SK-N-SH (cell line): ENCODE measurements around the gene PTPRB. TPM values are rescaled to one million over a fixed set of nuclear protein-coding genes. Genes with fewer than 3 reads are reported as not detected.

Experiments used
- CTCF ChIA-PET: fragments of 300-600, 350-600 bp; formaldehyde crosslinking; extraction: SDS; loops from one replicate; lab custom pipeline; 2021; lab: Yijun Ruan, JAX
- POLR2A ChIA-PET: fragments of 350-600 bp; sonication (Branson Sonifier 250); formaldehyde crosslinking; extraction: SDS; loops from one replicate; lab custom pipeline; 2020; ENCODE audit warnings: antibody characterized with exemption, inconsistent platforms; lab: Yijun Ruan, JAX
- DNase-seq: peaks from one replicate; pipeline ENCODE4 v3.0.0; 2012
- H2AFZ ChIP-seq: fragments of 200-600 bp; sonication (generic); 2 replicates; pipeline ENCODE4 v1.8.1; 2016; ENCODE audit warnings: antibody characterized with exemption, mild to moderate bottlenecking, low read depth
- H3F3A ChIP-seq: fragments of 200-600 bp; sonication (generic); replicated peaks from 2 replicates; pipeline ENCODE3; 2016; ENCODE audit warnings: antibody characterized with exemption, mild to moderate bottlenecking; ENCODE audit not compliant: insufficient read depth
- H3K27ac ChIP-seq, 2 experiments: fragments of 200-500 bp in 1 of 2; fragments of 200-600 bp in 1 of 2; sonication (Bioruptor generic) in 1 of 2; sonication (generic), shearing (Covaris generic) in 1 of 2; 2 replicates each; pipeline versions ENCODE4 v1.5.1 to v1.6.1; 2014 to 2016; ENCODE audit warnings: low read depth in 2 of 2, inconsistent platforms in 1 of 2, low read length in 1 of 2, mild to moderate bottlenecking in 1 of 2, mixed read lengths in 1 of 2
- H3K27me3 ChIP-seq: fragments of 200-600 bp; sonication (generic), shearing (Covaris generic); 2 replicates; pipeline ENCODE4 v1.6.1; 2016; ENCODE audit warnings: mixed run types; ENCODE audit not compliant: insufficient read depth
- H3K36me3 ChIP-seq, 2 experiments: fragments of 200-500 bp in 1 of 2; fragments of 200-600 bp in 1 of 2; sonication (Bioruptor generic) in 1 of 2; sonication (generic) in 1 of 2; replicated peaks in 1 of 2; 2 replicates each; pipeline versions ENCODE3 to v1.5.1; 2014 to 2016; ENCODE audit warnings: low read length in 1 of 2, mild to moderate bottlenecking in 1 of 2; ENCODE audit not compliant: insufficient read depth in 2 of 2, control insufficient read depth in 1 of 2
- H3K4me1 ChIP-seq, 2 experiments: fragments of 200-500 bp in 1 of 2; fragments of 200-600 bp in 1 of 2; sonication (Bioruptor generic) in 1 of 2; sonication (generic), shearing (Covaris generic) in 1 of 2; 2 replicates each; pipeline versions ENCODE4 v1.5.1 to v1.6.1; 2014 to 2016; ENCODE audit warnings: low read depth in 1 of 2, low read length in 1 of 2, mixed run types in 1 of 2; ENCODE audit not compliant: insufficient read depth in 2 of 2, control insufficient read depth in 1 of 2
- H3K4me2 ChIP-seq: fragments of 200-600 bp; sonication (generic), shearing (Covaris generic); 2 replicates; pipeline ENCODE4 v1.6.1; 2017; ENCODE audit warnings: mixed run types
- H3K4me3 ChIP-seq, 2 experiments: fragments of 200-500 bp in 1 of 2; fragments of 200-600 bp in 1 of 2; sonication (Bioruptor generic) in 1 of 2; sonication (generic), shearing (Covaris generic) in 1 of 2; 2 replicates each; pipeline versions ENCODE4 v1.5.1 to v1.8.1; 2014 to 2016; ENCODE audit warnings: low read depth in 2 of 2, inconsistent platforms in 1 of 2, low read length in 1 of 2, mild to moderate bottlenecking in 1 of 2, mixed read lengths in 1 of 2, moderate library complexity in 1 of 2
- H3K79me2 ChIP-seq: fragments of 200-600 bp; sonication (generic); 2 replicates; pipeline ENCODE4 v1.8.1; 2017; ENCODE audit warnings: mild to moderate bottlenecking; ENCODE audit not compliant: insufficient read depth
- H3K9ac ChIP-seq: fragments of 200-600 bp; sonication (generic); 2 replicates; pipeline ENCODE4 v1.6.1; 2017; ENCODE audit warnings: mixed run types
- H3K9me2 ChIP-seq: fragments of 200-600 bp; sonication (generic); 2 replicates; pipeline ENCODE4 v1.6.1; 2017; ENCODE audit warnings: mixed run types
- H3K9me3 ChIP-seq: fragments of 200-600 bp; sonication (generic); 2 replicates; pipeline ENCODE4 v1.6.1; 2017; ENCODE audit warnings: mixed run types, mild to moderate bottlenecking, moderate library complexity
- H4K20me1 ChIP-seq: fragments of 200-600 bp; sonication (generic); 2 replicates; pipeline ENCODE4 v1.6.1; 2017; ENCODE audit warnings: mild to moderate bottlenecking, mixed run types; ENCODE audit not compliant: insufficient read depth
- CHD2 ChIP-seq: fragments of 150-350 bp; IDR thresholded peaks from 2 replicates; pipeline ENCODE4 v1.6.1; 2018; ENCODE audit warnings: low read length; ENCODE audit not compliant: partially characterized antibody
- ELF1 ChIP-seq: IDR thresholded peaks from 2 replicates; pipeline ENCODE4 v1.4.0; 2012
- FOXJ3 ChIP-seq: sonication (generic); formaldehyde crosslinking; IDR thresholded peaks from 2 replicates; pipeline ENCODE4 v1.5.1; 2020; ENCODE audit warnings: mild to moderate bottlenecking, missing genetic modification reagents
- IRF3 ChIP-seq: fragments of 150-350 bp; IDR thresholded peaks from 2 replicates; pipeline ENCODE4 v1.6.1; 2016; ENCODE audit warnings: mild to moderate bottlenecking, low read depth, low read length
- JUND ChIP-seq: IDR thresholded peaks from 2 replicates; pipeline ENCODE4 v1.4.0; 2012
- MAX ChIP-seq: IDR thresholded peaks from 2 replicates; pipeline ENCODE4 v1.4.0; 2012; ENCODE audit warnings: low read depth
- MXI1 ChIP-seq: IDR thresholded peaks from 2 replicates; pipeline ENCODE4 v1.6.1; 2012; ENCODE audit warnings: mild to moderate bottlenecking, low read depth, low read length, improper control_type of control experiment
- NRF1 ChIP-seq: IDR thresholded peaks from 2 replicates; pipeline ENCODE4 v1.6.1; 2012; ENCODE audit warnings: low read depth, mild to moderate bottlenecking, low read length
- PBX3 ChIP-seq: IDR thresholded peaks from 2 replicates; pipeline ENCODE4; 2012
- RCOR1 ChIP-seq: fragments of 150-350 bp; IDR thresholded peaks from 2 replicates; pipeline ENCODE4 v1.6.1; 2017; ENCODE audit warnings: antibody characterized with exemption, low read length
- REST ChIP-seq: IDR thresholded peaks from 2 replicates; pipeline ENCODE4 v1.6.1; 2012; ENCODE audit warnings: mild to moderate bottlenecking, low read depth, low read length, moderate library complexity
- RFX5 ChIP-seq: IDR thresholded peaks from 2 replicates; pipeline ENCODE4 v1.6.1; 2012; ENCODE audit warnings: mild to moderate bottlenecking, improper control_type of control experiment, low read length
- SMC3 ChIP-seq: IDR thresholded peaks from 2 replicates; pipeline ENCODE4 v1.6.1; 2012; ENCODE audit warnings: low read depth, low read length, improper control_type of control experiment
- TCF12 ChIP-seq: IDR thresholded peaks from 2 replicates; pipeline ENCODE4 v1.4.0; 2012
- USF1 ChIP-seq: IDR thresholded peaks from 2 replicates; pipeline ENCODE4 v1.4.0; 2012; ENCODE audit warnings: low read depth, borderline replicate concordance
- USF2 ChIP-seq: fragments of 150-350 bp; IDR thresholded peaks from 2 replicates; pipeline ENCODE4 v1.6.1; 2017; ENCODE audit warnings: antibody characterized with exemption, low read length, low read depth, borderline replicate concordance
- ZBTB33 ChIP-seq: IDR thresholded peaks from 2 replicates; pipeline ENCODE4 v1.4.0; 2012; ENCODE audit warnings: low read depth, borderline replicate concordance
- WGBS: methylation state at CpG from one replicate; pipeline ENCODE4 v1.1.6; 2017; ENCODE audit warnings: low lambda C conversion rate; 5-methylcytosine and 5-hydroxymethylcytosine counted together
- polyA plus RNA-seq, 3 experiments: library from polyadenylated mRNA; depleted of rRNA; stranded (reverse); fragments of >200 nt; gene quantifications; 2 replicates each; pipeline ENCODE4 v1.2.3, GENCODE V29; 2012

PTPRB gene
- polyA plus RNA-seq, 1 of the 3 experiments (the other 2 are of a cell fraction) = 1.1 TPM

GRCh38 chr12:70467918-70468733 lies 169.1 kb downstream of the PTPRB start:
- no peak for TF ChIP-seq NRF1
- no peak for TF ChIP-seq SMC3
- no peak for TF ChIP-seq FOXJ3 (CRISPR knock-in tag)
- no peak for TF ChIP-seq TCF12
- TF ChIP-seq USF1 = no peak
- TF ChIP-seq JUND = no peak
- no peak for TF ChIP-seq REST
- TF ChIP-seq USF2 = no peak
- no peak for TF ChIP-seq CHD2
- TF ChIP-seq RCOR1 = no peak
- TF ChIP-seq MAX = no peak
- TF ChIP-seq PBX3 = no peak
- TF ChIP-seq MXI1 = no peak
- TF ChIP-seq ELF1 = no peak
- TF ChIP-seq RFX5 = no peak
- no peak for TF ChIP-seq ZBTB33
- TF ChIP-seq IRF3 = no peak
- TF ChIP-seq, all 33 proteins: peak for 0
- ChIA-PET POLR2A (no interaction called here), CTCF (no interaction called here)
- Histone ChIP-seq H3K4me3 (no peak overlapping the region), H3K79me2 (no peaks in the 10 kb centered on the region), H3K4me2 (no peak overlapping the region), H3K9me2 (no peaks in the 10 kb centered on the region), H4K20me1 (no peaks in the 10 kb centered on the region), H2AFZ (0 out of 2 replicates have a peak overlapping the region, but pooled peaks have one; percentile 41), H3K9ac (no peak overlapping the region), H3K27ac (no peak overlapping the region), H3K27me3 (no peaks in the 10 kb centered on the region), H3K4me1 (no peaks in the 10 kb centered on the region), H3K36me3 (no peaks in the 10 kb centered on the region), H3F3A (no peaks in the 10 kb centered on the region), H3K9me3 (no peaks in the 10 kb centered on the region)
- no peak for DNase-seq
- 51% methylated on average over 10 of the region's 10 CpGs for WGBS
